Body of pancreas (tissue), 4 donors: ENCODE data around the gene CRACDL. TPM values are rescaled to one million over a fixed set of nuclear protein-coding genes. Genes with fewer than 3 reads are reported as not detected.

ENCODE experiments used
- ATAC-seq: fragments of 150-250 bp; one replicate; pipeline ENCODE4 v1.9.1; 2016
- DNase-seq, 4 donors: peaks; one replicate each; pipeline ENCODE4 v3.0.0-alpha.2; 2019
- H3K27ac ChIP-seq, 4 donors: fragments of 200-600 bp; sonication (generic); 1 replicate in 3 of 4; 2 replicates in 1 of 4; pipeline versions ENCODE4 v1.5.1 to v1.6.1; 2016 to 2019; ENCODE audit warnings: mild to moderate bottlenecking in 1 of 4, mixed read lengths in 1 of 4, moderate library complexity in 1 of 4
- H3K27me3 ChIP-seq, 2 donors: fragments of 200-600 bp; sonication (generic); one replicate each; pipeline ENCODE4 v1.6.0; 2016; ENCODE audit warnings: mild to moderate bottlenecking in 1 of 2
- H3K36me3 ChIP-seq, 2 donors: fragments of 200-600 bp; sonication (generic); replicated peaks in 1 of 2; 2 replicates each; pipeline ENCODE4 v1.5.1; 2016; ENCODE audit warnings: low read depth in 2 of 2; ENCODE audit not compliant: insufficient read depth in 1 of 2
- H3K4me1 ChIP-seq: fragments of 200-600 bp; sonication (generic); one replicate; pipeline ENCODE4 v1.6.0; 2016
- H3K4me3 ChIP-seq, 2 donors: fragments of 200-600 bp; sonication (generic); 1 replicate in 1 of 2; 2 replicates in 1 of 2; pipeline ENCODE4 v1.5.1; 2016 to 2019
- H3K9me3 ChIP-seq, 3 donors: fragments of 200-600 bp; sonication (generic); 1 replicate in 2 of 3; 2 replicates in 1 of 3; pipeline ENCODE4 v1.5.1; 2016
- CTCF ChIP-seq, 7 experiments: fragments of 450-650 bp in 4 of 7; fragments of 200-600 bp in 3 of 7; sonication (generic) in 3 of 7; IDR thresholded peaks; one replicate each; pipeline ENCODE4 v1.5.1; 2016 to 2019; ENCODE audit warnings: antibody characterized with exemption in 7 of 7
- POLR2A ChIP-seq, 3 donors: fragments of 450-650 bp; IDR thresholded peaks; one replicate each; pipeline ENCODE4 v1.6.1; 2016; ENCODE audit warnings: antibody characterized with exemption in 3 of 3, mild to moderate bottlenecking in 2 of 3
- WGBS, 2 donors: methylation state at CpG; one replicate each; pipeline ENCODE4 v1.1.5; 2017; 5-methylcytosine and 5-hydroxymethylcytosine counted together
- intact Hi-C: fragments of 100-400 bp; cut with DNase I; formaldehyde crosslinking; loops from one replicate; pipeline ENCODE4 v1.15.1; 2023
- total RNA-seq, 2 donors: library from RNA; depleted of rRNA; stranded (reverse); fragments of >200 nt; gene quantifications; one replicate each; pipeline ENCODE4 v1.1.0, GENCODE V29; 2016

CRACDL gene
- total RNA-seq, 2 donors from 2014 or later: 14.8 to 22.1 TPM

- TF ChIP-seq CTCF (IDR thresholded peaks at IDR 0.05) (no peak), POLR2A (IDR thresholded peaks at IDR 0.05) (no peak)
- no peaks in the 10 kb centered on the region for H3K9me3 ChIP-seq
- 56 to 70% methylated on average over 3 of the region's 3 CpGs for WGBS, 2 donors
- H3K36me3 ChIP-seq: no peaks in the 10 kb centered on the region
- intact Hi-C loops: no loop called here
- H3K4me3 ChIP-seq: no peak overlapping the region
- H3K27me3 ChIP-seq: no peaks in the 10 kb centered on the region
- peaks cover 19% of the 10 kb centered on the region for H3K4me1 ChIP-seq
- H3K27ac ChIP-seq: no peak overlapping the region
- DNase-seq: no peak
- no peak for ATAC-seq
Measured at GRCh38 chr2:98810588-98810928, 125.5 kb downstream of the CRACDL start.

GRCh38 chr2:98809878-98810587 lies 126.0 kb downstream of the CRACDL start:
- 74 to 79% methylated on average over 7 of the region's 7 CpGs for WGBS, 2 donors

GRCh38 chr2:98809116-98809515 lies 126.9 kb downstream of the CRACDL start:
- no peak overlapping the region for H3K4me3 ChIP-seq
- no peaks in the 10 kb centered on the region for H3K36me3 ChIP-seq
- H3K27ac ChIP-seq: no peak overlapping the region
- no peaks in the 10 kb centered on the region for H3K27me3 ChIP-seq
- H3K9me3 ChIP-seq: no peaks in the 10 kb centered on the region
- no peak for TF ChIP-seq POLR2A (IDR thresholded peaks at IDR 0.05)
- TF ChIP-seq CTCF (IDR thresholded peaks at IDR 0.05): no peak
- intact Hi-C loops: no loop called here
- peaks cover 33% of the 10 kb centered on the region for H3K4me1 ChIP-seq
- 86 to 94% methylated on average over 4 of the region's 4 CpGs for WGBS, 2 donors
- DNase-seq (no peak), ATAC-seq (no peak)

More at GRCh38 chr2:98809878-98810587, 126.0 kb downstream of the CRACDL start:
- no peak for ATAC-seq
- Histone ChIP-seq H3K36me3 (no peaks in the 10 kb centered on the region), H3K4me3 (no peak overlapping the region), H3K27me3 (no peaks in the 10 kb centered on the region), H3K4me1 (peaks cover 24% of the 10 kb centered on the region), H3K9me3 (no peaks in the 10 kb centered on the region), H3K27ac (no peak overlapping the region)
- no peak for DNase-seq
- no peak for TF ChIP-seq CTCF (IDR thresholded peaks at IDR 0.05)
- TF ChIP-seq POLR2A (IDR thresholded peaks at IDR 0.05): no peak
- intact Hi-C loops: no loop called here

GRCh38 chr2:98808546-98808945 lies 127.5 kb downstream of the CRACDL start:
- H3K27ac ChIP-seq: no peak overlapping the region

More at GRCh38 chr2:98808546-98808945, 127.5 kb downstream of the CRACDL start:
- Histone ChIP-seq H3K4me3 (no peak overlapping the region), H3K4me1 (peaks cover 39% of the 10 kb centered on the region), H3K36me3 (no peaks in the 10 kb centered on the region), H3K9me3 (no peaks in the 10 kb centered on the region), H3K27me3 (no peaks in the 10 kb centered on the region)
- 98% methylated on average over 3 of the region's 3 CpGs; no CpG with 5 or more reads in 1 of the 2 donors for WGBS, 2 donors
- intact Hi-C loops: no loop called here
- ATAC-seq (no peak), DNase-seq (no peak)
- TF ChIP-seq CTCF (IDR thresholded peaks at IDR 0.05): no peak
